Measurements from ENCODE around the gene CRTC1. TPM values are rescaled to one million over a fixed set of nuclear protein-coding genes. Genes with fewer than 3 reads are reported as not detected.

CRTC1 gene
- polyA plus RNA-seq, 4 donors = 16.6 to 23.1 (median 18.9) TPM

- DNase-seq (ENCODE audit: low read depth in 4 of 4, low spot score in 3 of 4) = no peak
Measured at GRCh38 chr19:18763674-18764590, 80.5 kb downstream of the CRTC1 start.

GRCh38 chr19:18764591-18765051, 81.1 kb downstream of the CRTC1 start:
- no peak for DNase-seq (ENCODE audit: low read depth in 4 of 4, low spot score in 3 of 4)

- no peak for DNase-seq (ENCODE audit: low read depth in 4 of 4, low spot score in 3 of 4)
Measured at GRCh38 chr19:18765224-18765623, 81.7 kb downstream of the CRTC1 start.

GRCh38 chr19:18768046-18768771, 84.7 kb downstream of the CRTC1 start:
- no peak for DNase-seq (ENCODE audit: low read depth in 4 of 4, low spot score in 3 of 4)

GRCh38 chr19:18768997-18769891, 85.8 kb downstream of the CRTC1 start:
- no peak for DNase-seq (ENCODE audit: low read depth in 4 of 4, low spot score in 3 of 4)

- DNase-seq (ENCODE audit: low read depth in 4 of 4, low spot score in 3 of 4) = no peak
Measured at GRCh38 chr19:18769989-18770528, 86.6 kb downstream of the CRTC1 start.

- DNase-seq (ENCODE audit: low read depth in 4 of 4, low spot score in 3 of 4) = no peak
Measured at GRCh38 chr19:18770663-18771327, 87.3 kb downstream of the CRTC1 start.

GRCh38 chr19:18771328-18772242, 88.1 kb downstream of the CRTC1 start:
- DNase-seq (ENCODE audit: low read depth in 4 of 4, low spot score in 3 of 4) = no peak

- no peak for DNase-seq (ENCODE audit: low read depth in 4 of 4, low spot score in 3 of 4)
Measured at GRCh38 chr19:18772620-18773587, 89.4 kb downstream of the CRTC1 start.

GRCh38 chr19:18773682-18774081, 90.2 kb downstream of the CRTC1 start:
- DNase-seq (ENCODE audit: low read depth in 4 of 4, low spot score in 3 of 4) = no peak

GRCh38 chr19:18774107-18774506, 90.6 kb downstream of the CRTC1 start:
- no peak for DNase-seq (ENCODE audit: low read depth in 4 of 4, low spot score in 3 of 4)

GRCh38 chr19:18774782-18775444, 91.4 kb downstream of the CRTC1 start:
- no peak for DNase-seq (ENCODE audit: low read depth in 4 of 4, low spot score in 3 of 4)

GRCh38 chr19:18775586-18776287, 92.3 kb downstream of the CRTC1 start:
- no peak for DNase-seq (ENCODE audit: low read depth in 4 of 4, low spot score in 3 of 4)

- DNase-seq (ENCODE audit: low read depth in 4 of 4, low spot score in 3 of 4) = no peak
Measured at GRCh38 chr19:18776288-18776594, 92.8 kb downstream of the CRTC1 start.

GRCh38 chr19:18776736-18777135, 93.3 kb downstream of the CRTC1 start:
- no peak for DNase-seq (ENCODE audit: low read depth in 4 of 4, low spot score in 3 of 4)

- no peak for DNase-seq (ENCODE audit: low read depth in 4 of 4, low spot score in 3 of 4)
Measured at GRCh38 chr19:18777301-18778075, 94.0 kb downstream of the CRTC1 start.

Data from right renal pelvis (tissue), 4 donors.